T-helper 2 cell treated with Interferon-gamma antibody and Interleukin-4, amounts not matched to agents 5 μg/mL and 100 μg/mL, for 36 hours (primary cell): ENCODE measurements around the gene ANXA1.

Experiments used
- DNase-seq: peaks from one replicate; pipeline ENCODE4 v3.0.0; 2021; ENCODE audit warnings: low spot score
- H3K27ac Mint-ChIP-seq: one replicate; pipeline ENCODE4 v1.8.0; 2021; ENCODE audit warnings: mild to moderate bottlenecking, mixed read lengths
- H3K27me3 Mint-ChIP-seq: one replicate; pipeline ENCODE4 v1.8.0; 2021; ENCODE audit warnings: low read depth, mixed read lengths
- H3K36me3 Mint-ChIP-seq: one replicate; pipeline ENCODE4 v1.8.0; 2021; ENCODE audit warnings: low read depth, mixed read lengths
- H3K4me1 Mint-ChIP-seq: one replicate; pipeline ENCODE4 v1.8.0; 2021; ENCODE audit warnings: low read depth, mixed read lengths
- H3K4me3 Mint-ChIP-seq: one replicate; pipeline ENCODE4 v1.8.0; 2022; ENCODE audit warnings: mild to moderate bottlenecking, moderate library complexity, mixed read lengths
- H3K9me3 Mint-ChIP-seq: one replicate; pipeline ENCODE4 v1.8.0; 2021; ENCODE audit warnings: mixed read lengths

The ANXA1 gene

GRCh38 chr9:73167614-73168013 lies 15.9 kb downstream of the ANXA1 start:
- H3K27me3 Mint-ChIP-seq, result no peaks in the 10 kb centered on the region
- no peak overlapping the region for H3K27ac Mint-ChIP-seq
- DNase-seq, result no peak
- H3K9me3 Mint-ChIP-seq, result no peaks in the 10 kb centered on the region
- H3K4me1 Mint-ChIP-seq, result peaks cover 8% of the 10 kb centered on the region
- no peak overlapping the region for H3K4me3 Mint-ChIP-seq
- peaks cover 66% of the 10 kb centered on the region for H3K36me3 Mint-ChIP-seq

DNA sequence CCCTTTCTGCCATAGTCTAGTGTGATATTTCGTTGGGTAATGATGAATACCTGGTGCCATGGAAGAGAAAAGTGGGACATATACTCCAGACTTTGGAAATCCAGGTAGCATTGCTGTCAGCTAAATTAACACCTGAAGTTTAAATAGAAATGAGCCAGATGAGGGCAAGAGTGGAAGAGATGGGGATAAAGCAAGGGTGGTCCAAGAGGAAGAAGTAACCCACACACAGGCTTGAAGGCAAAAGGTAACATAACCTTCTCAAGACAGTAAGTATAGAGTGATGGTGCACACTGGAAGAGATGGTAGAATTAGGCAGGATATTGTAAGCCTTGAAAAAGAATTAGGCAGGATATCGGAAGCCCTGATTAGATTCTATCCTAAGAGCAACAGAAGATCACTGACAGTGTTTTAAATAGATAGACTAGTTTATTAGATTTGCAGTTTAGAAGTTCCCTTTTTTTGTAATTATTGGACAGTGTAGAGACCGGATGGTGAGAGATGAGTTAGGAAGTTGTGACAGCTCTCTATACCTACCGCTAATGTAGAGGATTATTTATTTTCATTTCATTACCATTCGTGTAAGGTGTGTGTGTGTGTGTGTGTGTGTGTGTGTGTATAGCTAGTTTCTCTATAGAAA lies 16.8 kb downstream of the ANXA1 start:
- peaks cover 63% of the 10 kb centered on the region for H3K36me3 Mint-ChIP-seq
- no peak overlapping the region for H3K27ac Mint-ChIP-seq
- no peak for DNase-seq
- H3K4me3 Mint-ChIP-seq, result no peak overlapping the region
- H3K9me3 Mint-ChIP-seq, result no peaks in the 10 kb centered on the region
- H3K27me3 Mint-ChIP-seq, result no peaks in the 10 kb centered on the region
- H3K4me1 Mint-ChIP-seq, result peaks cover 7% of the 10 kb centered on the region

DNA sequence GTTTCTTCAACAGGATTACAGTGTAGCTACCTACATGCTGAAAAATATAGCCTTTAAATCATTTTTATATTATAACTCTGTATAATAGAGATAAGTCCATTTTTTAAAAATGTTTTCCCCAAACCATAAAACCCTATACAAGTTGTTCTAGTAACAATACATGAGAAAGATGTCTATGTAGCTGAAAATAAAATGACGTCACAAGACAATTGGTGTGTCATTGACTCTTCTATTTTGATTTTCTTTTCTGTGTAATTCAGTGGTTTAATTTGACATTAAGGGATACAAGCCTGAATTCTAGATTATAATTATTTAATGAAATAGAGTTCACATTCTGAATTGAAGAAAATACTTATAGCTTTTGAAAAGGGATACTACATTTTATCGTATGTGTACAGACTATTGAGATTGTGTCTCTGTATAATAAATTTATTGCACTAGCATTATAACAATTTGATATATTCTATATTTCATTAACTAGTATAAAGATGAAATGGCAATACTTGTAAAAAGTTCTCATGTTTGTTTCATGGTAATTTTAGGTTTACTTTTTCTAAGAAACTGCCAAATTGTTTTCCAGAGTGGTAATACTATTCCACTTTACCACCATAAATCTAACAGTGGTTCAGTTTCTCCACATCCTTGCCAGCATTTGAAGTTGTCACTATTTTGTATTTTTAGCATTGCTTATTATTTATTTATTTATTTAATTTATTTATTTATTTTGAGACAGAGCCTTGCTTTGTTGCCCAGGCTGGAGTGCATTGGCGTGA lies 18.7 kb downstream of the ANXA1 start:
- H3K36me3 Mint-ChIP-seq, result peaks cover 46% of the 10 kb centered on the region
- H3K27ac Mint-ChIP-seq, result no peak overlapping the region

GRCh38 chr9:73172901-73173215 lies 21.2 kb downstream of the ANXA1 start:
- Mint-ChIP-seq H3K36me3 (peaks cover 23% of the 10 kb centered on the region), H3K4me3 (no peak overlapping the region), H3K27me3 (no peaks in the 10 kb centered on the region), H3K9me3 (no peaks in the 10 kb centered on the region), H3K27ac (no peak overlapping the region), H3K4me1 (no peaks in the 10 kb centered on the region)
- no peak for DNase-seq

More for the DNA sequence above, 18.7 kb downstream of the ANXA1 start:
- Mint-ChIP-seq H3K27me3 (no peaks in the 10 kb centered on the region), H3K4me3 (no peak overlapping the region), H3K4me1 (peaks cover 4% of the 10 kb centered on the region), H3K9me3 (no peaks in the 10 kb centered on the region)
- no peak for DNase-seq

GRCh38 chr9:73173557-73174329 lies 22.1 kb downstream of the ANXA1 start:
- Mint-ChIP-seq H3K4me3 (no peak overlapping the region), H3K27me3 (no peaks in the 10 kb centered on the region), H3K27ac (no peak overlapping the region)

GRCh38 chr9:73174330-73174980 lies 22.8 kb downstream of the ANXA1 start:
- Mint-ChIP-seq H3K4me1 (peaks cover 2% of the 10 kb centered on the region), H3K27ac (no peak overlapping the region), H3K27me3 (no peaks in the 10 kb centered on the region), H3K36me3 (peaks cover 12% of the 10 kb centered on the region), H3K4me3 (no peak overlapping the region), H3K9me3 (no peaks in the 10 kb centered on the region)
- no peak for DNase-seq

More at GRCh38 chr9:73173557-73174329, 22.1 kb downstream of the ANXA1 start:
- no peak for DNase-seq
- H3K4me1 Mint-ChIP-seq, result no peaks in the 10 kb centered on the region
- H3K36me3 Mint-ChIP-seq, result peaks cover 14% of the 10 kb centered on the region
- no peaks in the 10 kb centered on the region for H3K9me3 Mint-ChIP-seq

GRCh38 chr9:73176450-73176875 lies 24.8 kb downstream of the ANXA1 start:
- no peak for DNase-seq
- Mint-ChIP-seq H3K4me1 (peaks cover 2% of the 10 kb centered on the region), H3K27me3 (no peaks in the 10 kb centered on the region), H3K27ac (no peak overlapping the region), H3K9me3 (no peaks in the 10 kb centered on the region), H3K4me3 (no peak overlapping the region), H3K36me3 (peaks cover 8% of the 10 kb centered on the region)

GRCh38 chr9:73178044-73178443 lies 26.4 kb downstream of the ANXA1 start:
- Mint-ChIP-seq H3K27ac (no peak overlapping the region), H3K4me3 (no peak overlapping the region), H3K36me3 (no peaks in the 10 kb centered on the region), H3K9me3 (no peaks in the 10 kb centered on the region), H3K27me3 (no peaks in the 10 kb centered on the region), H3K4me1 (peaks cover 3% of the 10 kb centered on the region)
- DNase-seq, result no peak

DNA sequence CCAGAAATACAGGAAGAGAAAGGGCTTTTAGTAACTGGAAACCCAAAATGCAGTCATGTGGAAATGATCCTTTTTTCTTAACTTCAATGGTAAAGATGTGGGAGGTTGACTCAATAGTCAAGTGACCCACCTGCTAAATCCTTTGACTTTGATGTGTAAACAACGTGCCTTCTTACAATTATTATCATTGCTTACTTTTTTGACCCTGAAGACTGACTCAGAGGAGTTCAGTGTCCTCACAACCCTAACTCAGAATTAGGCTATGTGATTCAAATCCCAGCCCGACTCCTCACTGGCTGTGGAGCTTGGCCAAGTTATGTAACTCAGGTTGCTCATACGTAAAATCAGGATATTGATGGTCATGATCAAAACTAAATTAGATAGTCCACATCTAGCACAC lies 27.9 kb downstream of the ANXA1 start:
- H3K36me3 Mint-ChIP-seq, result no peaks in the 10 kb centered on the region
- no peak overlapping the region for H3K4me3 Mint-ChIP-seq
- no peaks in the 10 kb centered on the region for H3K9me3 Mint-ChIP-seq
- no peak overlapping the region for H3K27ac Mint-ChIP-seq
- peaks cover 7% of the 10 kb centered on the region for H3K4me1 Mint-ChIP-seq
- H3K27me3 Mint-ChIP-seq, result no peaks in the 10 kb centered on the region
- DNase-seq, result no peak

DNA sequence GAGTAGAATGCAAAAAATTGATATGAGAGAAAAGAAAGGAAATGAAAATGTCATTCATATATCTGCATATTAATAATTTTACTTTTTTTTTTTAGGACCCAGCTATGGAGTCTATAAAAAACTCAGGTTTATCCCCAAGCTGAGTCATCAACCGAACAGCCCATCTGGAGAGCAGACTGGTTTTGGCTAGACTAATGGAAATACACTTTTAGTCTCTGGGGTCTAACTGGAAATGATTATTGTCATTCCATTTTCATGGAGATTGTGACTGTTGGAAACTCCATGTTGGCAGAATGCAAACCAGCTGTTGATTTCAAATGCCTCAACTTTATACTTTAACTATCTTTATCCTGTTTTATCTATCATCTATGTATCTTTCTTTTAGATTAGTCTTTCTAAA lies 28.7 kb downstream of the ANXA1 start:
- Mint-ChIP-seq H3K27ac (no peak overlapping the region), H3K27me3 (no peaks in the 10 kb centered on the region), H3K4me1 (peaks cover 7% of the 10 kb centered on the region), H3K4me3 (no peak overlapping the region), H3K9me3 (no peaks in the 10 kb centered on the region), H3K36me3 (no peaks in the 10 kb centered on the region)
- no peak for DNase-seq

DNA sequence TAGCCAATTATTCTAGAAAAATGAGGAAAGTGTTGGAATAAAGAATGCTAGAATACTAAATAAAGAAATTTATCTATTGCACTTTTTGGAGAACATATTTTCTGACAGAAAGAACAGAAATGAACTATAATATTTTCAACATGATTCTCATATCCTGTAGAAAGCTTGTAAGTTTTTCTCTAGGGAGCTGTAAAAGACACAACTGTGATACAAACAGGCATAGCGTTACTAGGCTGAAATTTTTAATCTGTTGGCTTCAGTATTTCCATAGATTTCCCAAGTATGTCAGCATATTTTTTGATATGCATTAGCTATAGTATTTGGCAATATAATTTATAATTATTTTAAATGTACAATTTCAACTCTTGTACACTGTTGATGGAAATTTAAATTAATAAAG lies 31.3 kb downstream of the ANXA1 start:
- Mint-ChIP-seq H3K9me3 (no peaks in the 10 kb centered on the region), H3K4me3 (no peak overlapping the region), H3K27ac (no peak overlapping the region), H3K4me1 (peaks cover 7% of the 10 kb centered on the region), H3K36me3 (no peaks in the 10 kb centered on the region), H3K27me3 (peaks cover 19% of the 10 kb centered on the region)
- DNase-seq, result no peak

DNA sequence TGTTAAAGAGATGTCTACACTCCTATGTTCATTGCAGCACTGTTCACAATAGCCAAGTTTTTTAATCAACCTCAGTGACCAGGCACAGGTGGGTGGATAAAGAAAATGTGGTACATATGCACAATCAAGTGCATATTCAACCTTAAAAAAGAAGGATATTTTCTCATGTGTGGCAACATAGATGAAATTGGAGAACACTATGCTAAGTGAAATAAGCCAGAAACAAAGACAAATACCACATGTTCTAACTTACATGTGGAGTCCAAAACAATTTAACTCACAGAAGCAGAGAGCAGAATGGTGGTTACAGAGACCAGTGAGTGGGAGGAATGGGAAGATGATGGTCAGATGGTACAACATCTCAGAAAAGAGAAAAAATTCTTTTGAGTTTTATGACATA lies 31.8 kb downstream of the ANXA1 start:
- H3K9me3 Mint-ChIP-seq, result no peaks in the 10 kb centered on the region
- H3K4me1 Mint-ChIP-seq, result peaks cover 7% of the 10 kb centered on the region
- H3K27me3 Mint-ChIP-seq, result peaks cover 24% of the 10 kb centered on the region
- DNase-seq, result no peak
- no peak overlapping the region for H3K4me3 Mint-ChIP-seq
- H3K27ac Mint-ChIP-seq, result no peak overlapping the region
- no peaks in the 10 kb centered on the region for H3K36me3 Mint-ChIP-seq

DNA sequence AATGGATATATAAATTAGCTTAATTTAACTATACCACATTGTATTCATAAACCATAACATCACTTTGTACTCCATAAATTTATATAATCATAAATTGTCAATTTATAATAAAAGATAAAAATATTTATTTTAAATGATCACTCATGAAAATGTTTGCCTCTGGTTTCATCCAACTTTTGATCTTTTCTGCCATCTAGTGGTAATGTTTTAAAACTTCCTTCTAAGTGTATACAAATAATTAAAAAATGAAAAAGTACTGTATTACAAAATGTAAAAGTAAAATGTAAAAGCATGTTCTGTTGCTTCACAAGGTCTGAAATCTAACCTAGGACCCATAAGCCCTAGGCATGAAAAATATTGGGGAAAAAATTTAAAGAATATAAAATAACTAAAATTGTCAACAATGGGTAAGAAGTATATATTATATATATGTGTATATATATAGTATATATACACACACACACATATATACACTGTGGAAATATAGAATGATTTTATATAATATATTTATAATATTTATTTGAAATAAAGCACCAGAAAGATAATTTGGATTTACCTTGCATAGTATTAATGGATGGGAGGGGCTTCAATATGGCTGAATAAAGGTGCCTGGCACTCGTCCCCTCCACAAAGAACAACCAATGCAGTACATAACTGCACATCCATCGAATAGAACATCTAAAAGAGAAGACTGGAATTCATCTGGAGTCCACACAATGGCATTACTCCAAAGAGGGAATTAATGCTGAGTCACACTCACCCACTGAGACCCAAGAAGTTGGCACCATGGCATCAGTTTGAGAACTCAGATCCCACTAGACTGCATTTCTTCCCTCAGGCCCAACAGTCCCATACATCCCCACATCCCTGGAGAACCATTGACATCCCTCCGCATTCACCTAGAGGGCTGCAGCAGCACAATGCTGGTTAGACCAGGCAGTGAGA lies 32.5 kb downstream of the ANXA1 start:
- no peak overlapping the region for H3K4me3 Mint-ChIP-seq
- DNase-seq, result no peak
- no peaks in the 10 kb centered on the region for H3K36me3 Mint-ChIP-seq
- no peak overlapping the region for H3K27ac Mint-ChIP-seq
- peaks cover 7% of the 10 kb centered on the region for H3K4me1 Mint-ChIP-seq
- peaks cover 30% of the 10 kb centered on the region for H3K27me3 Mint-ChIP-seq
- H3K9me3 Mint-ChIP-seq, result no peaks in the 10 kb centered on the region
